MM.1S (cell line): ENCODE measurements around the gene ARHGAP26.

ENCODE experiments used
- DNase-seq: peaks from one replicate; pipeline ENCODE4 v3.0.0-alpha.2; 2015
- H2AFZ ChIP-seq: fragments of 300-600 bp; sonication (generic); 2 replicates; pipeline ENCODE4 v1.6.0; 2016; ENCODE audit warnings: antibody characterized with exemption, low read length
- H3F3A ChIP-seq: fragments of 300-600 bp; sonication (generic); 2 replicates; pipeline ENCODE4 v1.6.1; 2016; ENCODE audit warnings: mild to moderate bottlenecking, antibody characterized with exemption, low read length, moderate library complexity, mixed read lengths; ENCODE audit not compliant: insufficient read depth
- H3K27ac ChIP-seq: fragments of 300-600 bp; sonication (generic); 2 replicates; pipeline ENCODE4 v1.5.1; 2016; ENCODE audit warnings: mild to moderate bottlenecking, low read length
- H3K27me3 ChIP-seq: fragments of 300-600 bp; sonication (generic); replicated peaks from 2 replicates; pipeline ENCODE4 v1.6.0; 2016; ENCODE audit warnings: low read length; ENCODE audit not compliant: insufficient read depth
- H3K36me3 ChIP-seq: fragments of 300-600 bp; sonication (generic); replicated peaks from 2 replicates; pipeline ENCODE4 v1.6.1; 2016; ENCODE audit warnings: mild to moderate bottlenecking, low read length, mixed read lengths; ENCODE audit not compliant: insufficient read depth
- H3K4me1 ChIP-seq: fragments of 300-600 bp; sonication (generic); 2 replicates; pipeline ENCODE4 v1.6.1; 2016; ENCODE audit warnings: low read length, mixed read lengths
- H3K4me2 ChIP-seq: fragments of 300-600 bp; sonication (generic); 2 replicates; pipeline ENCODE4 v1.6.0; 2016; ENCODE audit warnings: low read depth, low read length
- H3K4me3 ChIP-seq: fragments of 300-600 bp; sonication (generic); 2 replicates; pipeline ENCODE4 v1.5.1; 2016; ENCODE audit warnings: low read length, mixed read lengths
- H3K79me2 ChIP-seq: fragments of 300-600 bp; sonication (generic); 2 replicates; pipeline ENCODE4 v1.6.1; 2016; ENCODE audit warnings: mixed run types, low read length, mixed read lengths
- H3K9ac ChIP-seq: fragments of 300-600 bp; sonication (generic); 2 replicates; pipeline ENCODE4 v1.6.1; 2016; ENCODE audit warnings: low read length, mixed read lengths
- H3K9me2 ChIP-seq: fragments of 300-600 bp; sonication (generic); replicated peaks from 2 replicates; pipeline ENCODE4 v1.6.1; 2016; ENCODE audit warnings: mild to moderate bottlenecking, low read length, mixed read lengths; ENCODE audit not compliant: insufficient read depth
- H3K9me3 ChIP-seq: fragments of 300-600 bp; sonication (generic); replicated peaks from 2 replicates; pipeline ENCODE4 v1.6.1; 2016; ENCODE audit warnings: mild to moderate bottlenecking, low read length, mixed read lengths; ENCODE audit not compliant: insufficient read depth
- H4K20me1 ChIP-seq: fragments of 300-600 bp; sonication (generic); 2 replicates; pipeline ENCODE4 v1.6.1; 2016; ENCODE audit warnings: mild to moderate bottlenecking, low read length, moderate library complexity, mixed read lengths; ENCODE audit not compliant: insufficient read depth
- CTCF ChIP-seq: fragments of 300-600 bp; sonication (generic); IDR thresholded peaks from 2 replicates; pipeline ENCODE4 v1.5.1; 2016; ENCODE audit warnings: antibody characterized with exemption, low read length, mixed read lengths
- EZH2 ChIP-seq: fragments of 300-600 bp; sonication (generic); optimal IDR thresholded peaks from 2 replicates; pipeline ENCODE3; 2017; ENCODE audit warnings: low read depth, mild to moderate bottlenecking, antibody characterized with exemption, low read length, mixed read lengths
- EZH2phosphoT487 ChIP-seq: fragments of 300-600 bp; sonication (generic); IDR thresholded peaks from 2 replicates; pipeline ENCODE4 v1.6.1; 2018; ENCODE audit warnings: antibody characterized with exemption, low read length

The ARHGAP26 gene

GRCh38 chr5:143247134-143247815 is 477.1 kb downstream of the ARHGAP26 start:
- H3K9me3 ChIP-seq: no peaks in the 10 kb centered on the region
- H3F3A ChIP-seq: no peaks in the 10 kb centered on the region
- no peak overlapping the region for H3K27ac ChIP-seq
- no peaks in the 10 kb centered on the region for H3K27me3 ChIP-seq
- no peak for DNase-seq
- H3K9me2 ChIP-seq: no peaks in the 10 kb centered on the region
- H3K4me2 ChIP-seq: no peak overlapping the region
- H3K4me3 ChIP-seq: no peak overlapping the region
- H3K36me3 ChIP-seq: no peaks in the 10 kb centered on the region
- no peaks in the 10 kb centered on the region for H3K79me2 ChIP-seq
- TF ChIP-seq EZH2phosphoT487: no peak
- TF ChIP-seq CTCF: no peak
- no peak for TF ChIP-seq EZH2
- H2AFZ ChIP-seq: no peak overlapping the region
- no peaks in the 10 kb centered on the region for H3K4me1 ChIP-seq
- no peak overlapping the region for H3K9ac ChIP-seq
- no peaks in the 10 kb centered on the region for H4K20me1 ChIP-seq

- Histone ChIP-seq H3K27ac (no peak overlapping the region), H3K4me1 (no peaks in the 10 kb centered on the region), H3K27me3 (no peaks in the 10 kb centered on the region), H3K4me2 (no peak overlapping the region), H4K20me1 (no peaks in the 10 kb centered on the region), H2AFZ (no peak overlapping the region), H3K36me3 (no peaks in the 10 kb centered on the region), H3K9ac (no peak overlapping the region), H3K4me3 (no peak overlapping the region), H3K9me3 (no peaks in the 10 kb centered on the region), H3K9me2 (no peaks in the 10 kb centered on the region), H3K79me2 (no peaks in the 10 kb centered on the region), H3F3A (no peaks in the 10 kb centered on the region)
- no peak for TF ChIP-seq EZH2phosphoT487
- no peak for TF ChIP-seq CTCF
- no peak for TF ChIP-seq EZH2
- DNase-seq: no peak
These were observed 478.2 kb downstream of the ARHGAP26 start for GRCh38 chr5:143248391-143248790.

- H2AFZ ChIP-seq: no peak overlapping the region
- H3K4me2 ChIP-seq: no peak overlapping the region
- H3K27me3 ChIP-seq: no peaks in the 10 kb centered on the region
- TF ChIP-seq EZH2 (no peak), EZH2phosphoT487 (no peak), CTCF (no peak)
- H3F3A ChIP-seq: no peaks in the 10 kb centered on the region
- DNase-seq: no peak
- H3K9ac ChIP-seq: no peak overlapping the region
- no peaks in the 10 kb centered on the region for H3K9me2 ChIP-seq
- H4K20me1 ChIP-seq: no peaks in the 10 kb centered on the region
- no peaks in the 10 kb centered on the region for H3K9me3 ChIP-seq
- H3K27ac ChIP-seq: no peak overlapping the region
- no peaks in the 10 kb centered on the region for H3K36me3 ChIP-seq
- H3K4me3 ChIP-seq: no peak overlapping the region
- H3K4me1 ChIP-seq: no peaks in the 10 kb centered on the region
- no peaks in the 10 kb centered on the region for H3K79me2 ChIP-seq
These were observed 478.8 kb downstream of the ARHGAP26 start for GRCh38 chr5:143248822-143249579.
